Measurements from ENCODE around the gene TGM2.

Gene TGM2

GRCh38 chr20:38156280-38156679 is 8.8 kb downstream of the TGM2 start:
- TF ChIP-seq TAF1 (IDR thresholded peaks at IDR 0.05; ENCODE audit: borderline replicate concordance, low read depth, low read length) (no peak), POLR2A (IDR thresholded peaks at IDR 0.05; ENCODE audit: low read depth, low read length) (no peak), POLR2AphosphoS5 (IDR thresholded peaks at IDR 0.05; ENCODE audit: low read depth, low read length) (no peak)
- DNase-seq (ENCODE audit: insufficient read length) (no peak), FAIRE-seq (no peak)

- DNase-seq (ENCODE audit: insufficient read length), result no peak
- FAIRE-seq, result no peak
- no peak for TF ChIP-seq TAF1 (IDR thresholded peaks at IDR 0.05; ENCODE audit: borderline replicate concordance, low read depth, low read length)
Measured at GRCh38 chr20:38155811-38156210, 9.3 kb downstream of the TGM2 start.

- FAIRE-seq, result no peak
Measured at GRCh38 chr20:38153401-38153800, 11.7 kb downstream of the TGM2 start.

GRCh38 chr20:38152621-38153221 is 12.3 kb downstream of the TGM2 start:
- FAIRE-seq (peak; percentile 69), DNase-seq (ENCODE audit: insufficient read length) (no peak)

More at GRCh38 chr20:38153401-38153800, 11.7 kb downstream of the TGM2 start:
- no peak for DNase-seq (ENCODE audit: insufficient read length)
- no peak for TF ChIP-seq POLR2A (IDR thresholded peaks at IDR 0.05; ENCODE audit: low read depth, low read length)
- TF ChIP-seq POLR2AphosphoS5 (IDR thresholded peaks at IDR 0.05; ENCODE audit: low read depth, low read length), result no peak
- no peak for TF ChIP-seq TAF1 (IDR thresholded peaks at IDR 0.05; ENCODE audit: borderline replicate concordance, low read depth, low read length)

GRCh38 chr20:38152175-38152620 is 12.9 kb downstream of the TGM2 start:
- FAIRE-seq, result peak; percentile 5
- no peak for TF ChIP-seq TAF1 (IDR thresholded peaks at IDR 0.05; ENCODE audit: borderline replicate concordance, low read depth, low read length)
- TF ChIP-seq POLR2A (IDR thresholded peaks at IDR 0.05; ENCODE audit: low read depth, low read length), result no peak
- no peak for TF ChIP-seq POLR2AphosphoS5 (IDR thresholded peaks at IDR 0.05; ENCODE audit: low read depth, low read length)
- DNase-seq (ENCODE audit: insufficient read length), result peak; percentile 75

More at GRCh38 chr20:38152621-38153221, 12.3 kb downstream of the TGM2 start:
- TF ChIP-seq TAF1 (IDR thresholded peaks at IDR 0.05; ENCODE audit: borderline replicate concordance, low read depth, low read length) (no peak), POLR2A (IDR thresholded peaks at IDR 0.05; ENCODE audit: low read depth, low read length) (no peak), POLR2AphosphoS5 (IDR thresholded peaks at IDR 0.05; ENCODE audit: low read depth, low read length) (no peak)

- DNase-seq (ENCODE audit: insufficient read length) (no peak), FAIRE-seq (no peak)
- TF ChIP-seq TAF1 (IDR thresholded peaks at IDR 0.05; ENCODE audit: borderline replicate concordance, low read depth, low read length), result no peak
- no peak for TF ChIP-seq POLR2AphosphoS5 (IDR thresholded peaks at IDR 0.05; ENCODE audit: low read depth, low read length)
- TF ChIP-seq POLR2A (IDR thresholded peaks at IDR 0.05; ENCODE audit: low read depth, low read length), result no peak
Measured at GRCh38 chr20:38151455-38151854, 13.6 kb downstream of the TGM2 start.

GRCh38 chr20:38150335-38151170 is 14.5 kb downstream of the TGM2 start:
- TF ChIP-seq POLR2AphosphoS5 (IDR thresholded peaks at IDR 0.05; ENCODE audit: low read depth, low read length) (no peak), TAF1 (IDR thresholded peaks at IDR 0.05; ENCODE audit: borderline replicate concordance, low read depth, low read length) (no peak), POLR2A (IDR thresholded peaks at IDR 0.05; ENCODE audit: low read depth, low read length) (no peak)
- DNase-seq (ENCODE audit: insufficient read length) (no peak), FAIRE-seq (no peak)

GRCh38 chr20:38148328-38149102 is 16.6 kb downstream of the TGM2 start:
- no peak for TF ChIP-seq POLR2AphosphoS5 (IDR thresholded peaks at IDR 0.05; ENCODE audit: low read depth, low read length)
- no peak for TF ChIP-seq POLR2A (IDR thresholded peaks at IDR 0.05; ENCODE audit: low read depth, low read length)
- TF ChIP-seq TAF1 (IDR thresholded peaks at IDR 0.05; ENCODE audit: borderline replicate concordance, low read depth, low read length), result no peak
- FAIRE-seq (no peak), DNase-seq (ENCODE audit: insufficient read length) (no peak)

GRCh38 chr20:38147751-38148150 is 17.3 kb downstream of the TGM2 start:
- no peak for FAIRE-seq
- no peak for TF ChIP-seq POLR2A (IDR thresholded peaks at IDR 0.05; ENCODE audit: low read depth, low read length)
- no peak for TF ChIP-seq TAF1 (IDR thresholded peaks at IDR 0.05; ENCODE audit: borderline replicate concordance, low read depth, low read length)
- TF ChIP-seq POLR2AphosphoS5 (IDR thresholded peaks at IDR 0.05; ENCODE audit: low read depth, low read length), result no peak
- DNase-seq (ENCODE audit: insufficient read length), result no peak

GRCh38 chr20:38147163-38147562 is 17.9 kb downstream of the TGM2 start:
- no peak for FAIRE-seq
- TF ChIP-seq POLR2AphosphoS5 (IDR thresholded peaks at IDR 0.05; ENCODE audit: low read depth, low read length) (no peak), POLR2A (IDR thresholded peaks at IDR 0.05; ENCODE audit: low read depth, low read length) (no peak), TAF1 (IDR thresholded peaks at IDR 0.05; ENCODE audit: borderline replicate concordance, low read depth, low read length) (no peak)
- no peak for DNase-seq (ENCODE audit: insufficient read length)

GRCh38 chr20:38146628-38147027 is 18.4 kb downstream of the TGM2 start:
- TF ChIP-seq TAF1 (IDR thresholded peaks at IDR 0.05; ENCODE audit: borderline replicate concordance, low read depth, low read length), result no peak
- no peak for TF ChIP-seq POLR2AphosphoS5 (IDR thresholded peaks at IDR 0.05; ENCODE audit: low read depth, low read length)
- no peak for TF ChIP-seq POLR2A (IDR thresholded peaks at IDR 0.05; ENCODE audit: low read depth, low read length)
- no peak for FAIRE-seq

More at GRCh38 chr20:38146628-38147027, 18.4 kb downstream of the TGM2 start:
- no peak for DNase-seq (ENCODE audit: insufficient read length)
